ENCODE data around the gene CPN1. TPM values are rescaled to one million over a fixed set of nuclear protein-coding genes. Genes with fewer than 3 reads are reported as not detected.

Gene CPN1
- total and polyA plus RNA-seq, 10 of the 15 experiments (the other 5 are each of a cell fraction or from before 2014, with no cell fraction given) = 0.03 to 0.10 TPM; not detected in 8

GRCh38 chr10:100006243-100006886, 75.3 kb downstream of the CPN1 start:
- 0 out of 4 replicates have a peak, but pooled peaks cover 0 to 3% of the 10 kb centered on the region in 2 experiments for H3K36me3 ChIP-seq (ENCODE audit: control insufficient read depth in 2 of 2, insufficient read depth in 2 of 2, low read length in 1 of 2)
- FAIRE-seq = no peak
- DNase-seq (ENCODE audit: low read depth, low spot score) = peak; percentile 55
- ChIA-PET RAD21 (ENCODE audit: unreplicated experiment) (interaction anchor here (0.6 to 11.0 kb wide), 9 partner anchors 8 to 160 kb away, joined by 3 to 255 read pairs (median 5); no protein-coding TSS in a partner anchor), SMC1A (ENCODE audit: uncharacterized antibody, unreplicated experiment) (interaction anchor here (0.9 to 26.2 kb wide), 12 partner anchors 8 to 161 kb away, joined by 3 to 531 read pairs (median 5); no protein-coding TSS in a partner anchor), CTCF (interaction anchor here (0.6 to 16.1 kb wide), 9 partner anchors 10 to 264 kb away, joined by 3 to 318 read pairs (median 5); no protein-coding TSS in a partner anchor), POLR2A (interaction anchor here (0.6 to 10.9 kb wide), 7 partner anchors 8 to 165 kb away, joined by 3 to 124 read pairs (median 5); no protein-coding TSS in a partner anchor)
- peak overlapping the region; percentile 97 for H3K4me3 ChIP-seq
- H3K79me2 ChIP-seq (ENCODE audit: control insufficient read depth, insufficient read depth, low read length) = peaks cover 84% of the 10 kb centered on the region
- ATAC-seq = peak; percentile 54
- TSS peak; percentile 33 for BruUV-seq (replicated peaks)
- H3K4me1 ChIP-seq (ENCODE audit: control insufficient read depth, insufficient read depth, low read length) = peaks cover 8% of the 10 kb centered on the region; the same call in 1 of the 2 replicates
- no peak overlapping the region for H2AFZ ChIP-seq (ENCODE audit: control insufficient read depth, low read depth, low read length)
- H3K4me2 ChIP-seq (ENCODE audit: control insufficient read depth, insufficient read depth) = peak overlapping the region; percentile 92
- H4K20me1 ChIP-seq (ENCODE audit: control insufficient read depth, insufficient read depth) = no peaks in the 10 kb centered on the region
- peak overlapping the region; percentile 93 for H3K9ac ChIP-seq (ENCODE audit: control insufficient read depth, insufficient read depth, low read length)
- in situ Hi-C loops (cut with MboI) = no loop called here
- H3K27ac ChIP-seq (ENCODE audit: control insufficient read depth, insufficient read depth) = peak overlapping the region; percentile 67
- 13% methylated on average over 4 of the region's 4 CpGs for WGBS (ENCODE audit: insufficient coverage, insufficient replicate concordance, low lambda C conversion rate, missing lambda C conversion rate)
- H3K27me3 ChIP-seq (replicated peaks in 1 of 2; ENCODE audit: control insufficient read depth in 2 of 2, insufficient read depth in 2 of 2, low read length in 1 of 2) = no peaks in the 10 kb centered on the region
- intact Hi-C loops (cut with micrococcal nuclease; ENCODE audit: unreplicated experiment) = loop anchor here (2.0 kb wide), 1 partner anchor 40 kb away; no protein-coding TSS in a partner anchor
- H3K9me3 ChIP-seq (replicated peaks; ENCODE audit: control insufficient read depth, insufficient read depth, low read length) = no peaks in the 10 kb centered on the region; the same call in 2 of the 3 replicates
- TF ChIP-seq CHD4 (IDR thresholded peaks at IDR 0.05) (no peak), HDGF (IDR thresholded peaks at IDR 0.05) (peak; percentile 52; the same call in 1 of the 2 replicates), IRF3 (IDR thresholded peaks at IDR 0.05) (no peak), CREB1 (IDR thresholded peaks at IDR 0.05; ENCODE audit: low read depth) (0 out of 2 replicates have a peak, but pooled peaks have one; percentile 8), CBFB (IDR thresholded peaks at IDR 0.05; ENCODE audit: low read depth) (no peak), TBL1XR1 (IDR thresholded peaks at IDR 0.05; ENCODE audit: low read depth, low read length) (no peak), SUZ12 (IDR thresholded peaks at IDR 0.05; ENCODE audit: unreplicated experiment) (no peak), NFYA (IDR thresholded peaks at IDR 0.05; ENCODE audit: borderline replicate concordance, low read depth, low read length) (no peak), USF2 (IDR thresholded peaks at IDR 0.05; ENCODE audit: borderline replicate concordance, low read depth, low read length) (no peak), E4F1 (IDR thresholded peaks at IDR 0.05; ENCODE audit: borderline replicate concordance, partially characterized antibody) (no peak), PBX3 (IDR thresholded peaks at IDR 0.05; ENCODE audit: insufficient replicate concordance, low read depth, low read length) (no peak), BCL3 (IDR thresholded peaks at IDR 0.05; ENCODE audit: borderline replicate concordance, insufficient read depth, low read depth, low read length, poor library complexity, severe bottlenecking) (no peak), SPI1 (IDR thresholded peaks at IDR 0.05; ENCODE audit: borderline replicate concordance, insufficient read depth, low read depth, low read length) (peak; percentile 84; the same call in 1 of the 2 replicates), EP300 (IDR thresholded peaks at IDR 0.05; ENCODE audit: borderline replicate concordance in 1 of 2, control insufficient read depth in 1 of 2, low read depth in 2 of 2, low read length in 2 of 2) (0 out of 4 replicates have a peak, but pooled peaks of 1 of the 2 experiments have one; percentile 15)

Data from GM12878 (cell line).